ENCODE data around the gene FOXRED2. TPM values are rescaled to one million over a fixed set of nuclear protein-coding genes. Genes with fewer than 3 reads are reported as not detected.
A peak's percentile ranks its signal among the peaks of the same experiment; 100 is the strongest.

Gene FOXRED2
- total and polyA plus RNA-seq, 2 donors: 2.5 to 3.4 TPM

GRCh38 chr22:36467042-36467810 is 39.6 kb downstream of the FOXRED2 start:
- DNase-seq (ENCODE audit: low read depth in 6 of 9, low spot score in 9 of 9): no peak
- no peaks in the 10 kb centered on the region for H3K27me3 ChIP-seq (ENCODE audit: control insufficient read depth in 2 of 2, insufficient read depth in 1 of 2, low read length in 1 of 2)
- H3K36me3 ChIP-seq (ENCODE audit: control insufficient read depth in 2 of 2, insufficient read depth in 2 of 2, low read length in 1 of 2): peaks cover 15 to 27% of the 10 kb centered on the region in 2 donors
- H3K9me3 ChIP-seq (ENCODE audit: control insufficient read depth in 2 of 2, insufficient read depth in 1 of 2, low read length in 1 of 2): no peaks in the 10 kb centered on the region
- peaks cover 22 to 76% of the 10 kb centered on the region in 2 donors for H3K4me1 ChIP-seq (ENCODE audit: control insufficient read depth in 2 of 2, insufficient read depth in 2 of 2, low read length in 2 of 2)
- H3K27ac ChIP-seq (ENCODE audit: low read depth in 1 of 2, low read length in 1 of 2): peak overlapping the region; percentile 21 to 59
- H3K4me3 ChIP-seq (ENCODE audit: low read length in 2 of 2): no peak overlapping the region
- WGBS: 62% methylated on average over 14 of the region's 14 CpGs

- Histone ChIP-seq H3K4me1 (ENCODE audit: control insufficient read depth in 2 of 2, insufficient read depth in 2 of 2, low read length in 2 of 2) (peaks cover 28 to 86% of the 10 kb centered on the region in 2 donors), H3K9me3 (ENCODE audit: control insufficient read depth in 2 of 2, insufficient read depth in 1 of 2, low read length in 1 of 2) (no peaks in the 10 kb centered on the region), H3K36me3 (ENCODE audit: control insufficient read depth in 2 of 2, insufficient read depth in 2 of 2, low read length in 1 of 2) (peaks cover 13 to 19% of the 10 kb centered on the region in 2 donors), H3K27ac (ENCODE audit: low read depth in 1 of 2, low read length in 1 of 2) (peak overlapping the region; percentile 43 to 60), H3K27me3 (ENCODE audit: control insufficient read depth in 2 of 2, insufficient read depth in 1 of 2, low read length in 1 of 2) (no peaks in the 10 kb centered on the region), H3K4me3 (ENCODE audit: low read length in 2 of 2) (no peak overlapping the region)
- DNase-seq (ENCODE audit: low read depth in 6 of 9, low spot score in 9 of 9): no peak
- WGBS: 93% methylated on average over 7 of the region's 7 CpGs
Measured at GRCh38 chr22:36466258-36466657, 40.6 kb downstream of the FOXRED2 start.

- Histone ChIP-seq H3K9me3 (ENCODE audit: control insufficient read depth in 2 of 2, insufficient read depth in 1 of 2, low read length in 1 of 2) (no peaks in the 10 kb centered on the region), H3K36me3 (ENCODE audit: control insufficient read depth in 2 of 2, insufficient read depth in 2 of 2, low read length in 1 of 2) (peaks cover 6 to 16% of the 10 kb centered on the region in 2 donors), H3K4me3 (ENCODE audit: low read length in 2 of 2) (no peak overlapping the region), H3K27me3 (ENCODE audit: control insufficient read depth in 2 of 2, insufficient read depth in 1 of 2, low read length in 1 of 2) (no peaks in the 10 kb centered on the region), H3K27ac (ENCODE audit: low read depth in 1 of 2, low read length in 1 of 2) (peak overlapping the region; percentile 3 to 60), H3K4me1 (ENCODE audit: control insufficient read depth in 2 of 2, insufficient read depth in 2 of 2, low read length in 2 of 2) (peaks cover 28 to 84% of the 10 kb centered on the region in 2 donors)
- peak in 1 of 9 donors; percentile 57 for DNase-seq (ENCODE audit: low read depth in 6 of 9, low spot score in 9 of 9)
- WGBS: 93% methylated on average over 25 of the region's 25 CpGs
Measured at GRCh38 chr22:36465232-36466021, 41.4 kb downstream of the FOXRED2 start.

- peaks cover 28 to 78% of the 10 kb centered on the region in 2 donors for H3K4me1 ChIP-seq (ENCODE audit: control insufficient read depth in 2 of 2, insufficient read depth in 2 of 2, low read length in 2 of 2)
Measured at GRCh38 chr22:36464715-36465231, 42.1 kb downstream of the FOXRED2 start.

GRCh38 chr22:36463783-36464184 is 43.1 kb downstream of the FOXRED2 start:
- H3K27ac ChIP-seq (ENCODE audit: low read depth in 1 of 2, low read length in 1 of 2): peak overlapping the region in 1 of 2 donors; percentile 28
- peaks cover 28 to 74% of the 10 kb centered on the region in 2 donors for H3K4me1 ChIP-seq (ENCODE audit: control insufficient read depth in 2 of 2, insufficient read depth in 2 of 2, low read length in 2 of 2)
- DNase-seq (ENCODE audit: low read depth in 6 of 9, low spot score in 9 of 9): no peak
- no peak overlapping the region for H3K4me3 ChIP-seq (ENCODE audit: low read length in 2 of 2)
- H3K36me3 ChIP-seq (ENCODE audit: control insufficient read depth in 2 of 2, insufficient read depth in 2 of 2, low read length in 1 of 2): peaks cover 3 to 12% of the 10 kb centered on the region in 2 donors
- WGBS: 93% methylated on average over 17 of the region's 17 CpGs
- no peaks in the 10 kb centered on the region for H3K9me3 ChIP-seq (ENCODE audit: control insufficient read depth in 2 of 2, insufficient read depth in 1 of 2, low read length in 1 of 2)
- no peaks in the 10 kb centered on the region for H3K27me3 ChIP-seq (ENCODE audit: control insufficient read depth in 2 of 2, insufficient read depth in 1 of 2, low read length in 1 of 2)

More at GRCh38 chr22:36464715-36465231, 42.1 kb downstream of the FOXRED2 start:
- no peaks in the 10 kb centered on the region for H3K9me3 ChIP-seq (ENCODE audit: control insufficient read depth in 2 of 2, insufficient read depth in 1 of 2, low read length in 1 of 2)
- peak overlapping the region; percentile 15 to 60 for H3K27ac ChIP-seq (ENCODE audit: low read depth in 1 of 2, low read length in 1 of 2)
- peak in 1 of 9 donors; percentile 46 for DNase-seq (ENCODE audit: low read depth in 6 of 9, low spot score in 9 of 9)
- H3K4me3 ChIP-seq (ENCODE audit: low read length in 2 of 2): no peak overlapping the region
- H3K27me3 ChIP-seq (ENCODE audit: control insufficient read depth in 2 of 2, insufficient read depth in 1 of 2, low read length in 1 of 2): no peaks in the 10 kb centered on the region
- 62% methylated on average over 20 of the region's 20 CpGs for WGBS
- H3K36me3 ChIP-seq (ENCODE audit: control insufficient read depth in 2 of 2, insufficient read depth in 2 of 2, low read length in 1 of 2): peaks cover 6 to 16% of the 10 kb centered on the region in 2 donors

GRCh38 chr22:36461665-36462649 is 44.9 kb downstream of the FOXRED2 start:
- Histone ChIP-seq H3K27ac (ENCODE audit: low read depth in 1 of 2, low read length in 1 of 2) (peak overlapping the region; percentile 20 to 73), H3K27me3 (ENCODE audit: control insufficient read depth in 2 of 2, insufficient read depth in 1 of 2, low read length in 1 of 2) (no peaks in the 10 kb centered on the region), H3K4me1 (ENCODE audit: control insufficient read depth in 2 of 2, insufficient read depth in 2 of 2, low read length in 2 of 2) (peaks cover 16 to 71% of the 10 kb centered on the region in 2 donors), H3K9me3 (ENCODE audit: control insufficient read depth in 2 of 2, insufficient read depth in 1 of 2, low read length in 1 of 2) (no peaks in the 10 kb centered on the region), H3K4me3 (ENCODE audit: low read length in 2 of 2) (no peak overlapping the region), H3K36me3 (ENCODE audit: control insufficient read depth in 2 of 2, insufficient read depth in 2 of 2, low read length in 1 of 2) (peaks cover 0 to 4% of the 10 kb centered on the region in 2 donors)
- DNase-seq (ENCODE audit: low read depth in 6 of 9, low spot score in 9 of 9): peak in 1 of 9 donors; percentile 50
- WGBS: 67% methylated on average over 16 of the region's 16 CpGs

- no peaks in the 10 kb centered on the region for H3K9me3 ChIP-seq (ENCODE audit: control insufficient read depth in 2 of 2, insufficient read depth in 1 of 2, low read length in 1 of 2)
- no peak overlapping the region for H3K27ac ChIP-seq (ENCODE audit: low read depth in 1 of 2, low read length in 1 of 2)
- H3K4me1 ChIP-seq (ENCODE audit: control insufficient read depth in 2 of 2, insufficient read depth in 2 of 2, low read length in 2 of 2): peaks cover 18 to 65% of the 10 kb centered on the region in 2 donors
- no peak overlapping the region for H3K4me3 ChIP-seq (ENCODE audit: low read length in 2 of 2)
- H3K36me3 ChIP-seq (ENCODE audit: control insufficient read depth in 2 of 2, insufficient read depth in 2 of 2, low read length in 1 of 2): no peaks in the 10 kb centered on the region
- no peak for DNase-seq (ENCODE audit: low read depth in 6 of 9, low spot score in 9 of 9)
- H3K27me3 ChIP-seq (ENCODE audit: control insufficient read depth in 2 of 2, insufficient read depth in 1 of 2, low read length in 1 of 2): no peaks in the 10 kb centered on the region
- WGBS: 84% methylated on average over 8 of the region's 8 CpGs
Measured at GRCh38 chr22:36460202-36460601, 46.6 kb downstream of the FOXRED2 start.

- H3K36me3 ChIP-seq (ENCODE audit: control insufficient read depth in 2 of 2, insufficient read depth in 2 of 2, low read length in 1 of 2): no peaks in the 10 kb centered on the region
- peaks cover 24 to 62% of the 10 kb centered on the region in 2 donors for H3K4me1 ChIP-seq (ENCODE audit: control insufficient read depth in 2 of 2, insufficient read depth in 2 of 2, low read length in 2 of 2)
- no peak overlapping the region for H3K4me3 ChIP-seq (ENCODE audit: low read length in 2 of 2)
- H3K27me3 ChIP-seq (ENCODE audit: control insufficient read depth in 2 of 2, insufficient read depth in 1 of 2, low read length in 1 of 2): no peaks in the 10 kb centered on the region
- DNase-seq (ENCODE audit: low read depth in 6 of 9, low spot score in 9 of 9): no peak
- no peaks in the 10 kb centered on the region for H3K9me3 ChIP-seq (ENCODE audit: control insufficient read depth in 2 of 2, insufficient read depth in 1 of 2, low read length in 1 of 2)
- WGBS: 94% methylated on average over 14 of the region's 14 CpGs
- no peak overlapping the region for H3K27ac ChIP-seq (ENCODE audit: low read depth in 1 of 2, low read length in 1 of 2)
Measured at GRCh38 chr22:36457688-36458450, 49.0 kb downstream of the FOXRED2 start.
